ENCODE measurements around the gene CENPO.

CENPO gene

DNA sequence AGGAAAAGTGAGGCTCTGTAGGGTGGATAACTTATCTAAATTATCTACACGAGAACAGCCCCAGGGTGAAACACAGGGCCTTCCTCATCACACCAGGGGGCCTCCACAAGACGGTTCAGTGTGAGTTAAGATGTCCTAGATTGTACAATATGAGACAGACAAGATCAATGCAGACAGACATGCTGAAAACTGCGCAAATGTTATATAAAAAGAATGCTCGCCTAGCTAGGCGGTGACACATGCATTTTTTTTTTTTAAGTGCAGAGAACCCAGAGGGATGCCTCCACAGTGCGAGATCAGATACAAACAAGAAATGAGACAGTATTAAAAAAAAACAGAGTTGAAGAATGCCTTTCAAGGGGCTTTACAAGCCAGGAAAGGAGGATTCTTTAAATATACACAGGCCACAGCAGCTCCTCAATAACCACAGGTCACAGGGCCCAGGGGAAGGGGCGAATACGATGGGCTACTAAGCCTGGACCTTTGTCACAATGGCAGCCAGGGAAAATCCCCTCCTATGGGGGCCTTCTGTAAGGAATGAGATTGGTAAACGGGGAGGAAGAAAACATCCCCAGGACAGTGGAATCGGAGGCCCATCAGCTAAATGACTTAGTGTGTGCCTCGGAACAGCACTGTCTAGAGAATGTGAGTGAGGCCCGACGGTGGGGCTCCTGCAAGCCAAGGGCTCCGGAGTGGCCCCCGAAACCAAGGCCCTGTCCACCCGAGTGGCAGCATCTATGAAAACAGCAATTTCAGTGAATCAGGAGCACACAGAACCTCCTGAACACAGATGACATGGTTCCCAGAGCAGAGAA, 77.9 kb downstream of the CENPO start:
- Histone ChIP-seq H4K20me1 (ENCODE audit: insufficient read depth, low read length) (no peaks in the 10 kb centered on the region), H3K27ac (ENCODE audit: low read length) (no peak overlapping the region), H3K9me3 (replicated peaks; ENCODE audit: insufficient read depth, low read length) (no peaks in the 10 kb centered on the region), H3K4me3 (ENCODE audit: low read length) (no peak overlapping the region), H3F3A (ENCODE audit: insufficient read depth, low read length) (peaks cover 12% of the 10 kb centered on the region), H3K27me3 (replicated peaks; ENCODE audit: insufficient read depth, low read length) (no peaks in the 10 kb centered on the region), H3K4me2 (ENCODE audit: low read depth, low read length) (no peak overlapping the region), H2AFZ (ENCODE audit: low read length) (no peak overlapping the region), H3K9me2 (replicated peaks; ENCODE audit: insufficient read depth, low read length) (no peaks in the 10 kb centered on the region), H3K4me1 (ENCODE audit: low read length) (no peaks in the 10 kb centered on the region), H3K79me2 (ENCODE audit: low read length) (peaks cover 71% of the 10 kb centered on the region), H3K36me3 (replicated peaks; ENCODE audit: insufficient read depth, low read length) (peaks cover 7% of the 10 kb centered on the region; the same call in 1 of the 2 replicates), H3K9ac (ENCODE audit: low read length) (no peak overlapping the region)
- TF ChIP-seq, protein P1, sequence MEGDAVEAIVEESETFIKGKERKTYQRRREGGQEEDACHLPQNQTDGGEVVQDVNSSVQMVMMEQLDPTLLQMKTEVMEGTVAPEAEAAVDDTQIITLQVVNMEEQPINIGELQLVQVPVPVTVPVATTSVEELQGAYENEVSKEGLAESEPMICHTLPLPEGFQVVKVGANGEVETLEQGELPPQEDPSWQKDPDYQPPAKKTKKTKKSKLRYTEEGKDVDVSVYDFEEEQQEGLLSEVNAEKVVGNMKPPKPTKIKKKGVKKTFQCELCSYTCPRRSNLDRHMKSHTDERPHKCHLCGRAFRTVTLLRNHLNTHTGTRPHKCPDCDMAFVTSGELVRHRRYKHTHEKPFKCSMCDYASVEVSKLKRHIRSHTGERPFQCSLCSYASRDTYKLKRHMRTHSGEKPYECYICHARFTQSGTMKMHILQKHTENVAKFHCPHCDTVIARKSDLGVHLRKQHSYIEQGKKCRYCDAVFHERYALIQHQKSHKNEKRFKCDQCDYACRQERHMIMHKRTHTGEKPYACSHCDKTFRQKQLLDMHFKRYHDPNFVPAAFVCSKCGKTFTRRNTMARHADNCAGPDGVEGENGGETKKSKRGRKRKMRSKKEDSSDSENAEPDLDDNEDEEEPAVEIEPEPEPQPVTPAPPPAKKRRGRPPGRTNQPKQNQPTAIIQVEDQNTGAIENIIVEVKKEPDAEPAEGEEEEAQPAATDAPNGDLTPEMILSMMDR (IDR thresholded peaks at IDR 0.05; ENCODE audit: low read length): no peak
- TF ChIP-seq EZH2 (optimal IDR thresholded peaks at IDR 0.05; ENCODE audit: low read depth, low read length) (no peak), EZH2phosphoT487 (IDR thresholded peaks at IDR 0.05; ENCODE audit: low read length) (no peak)
- DNase-seq: no peak

DNA sequence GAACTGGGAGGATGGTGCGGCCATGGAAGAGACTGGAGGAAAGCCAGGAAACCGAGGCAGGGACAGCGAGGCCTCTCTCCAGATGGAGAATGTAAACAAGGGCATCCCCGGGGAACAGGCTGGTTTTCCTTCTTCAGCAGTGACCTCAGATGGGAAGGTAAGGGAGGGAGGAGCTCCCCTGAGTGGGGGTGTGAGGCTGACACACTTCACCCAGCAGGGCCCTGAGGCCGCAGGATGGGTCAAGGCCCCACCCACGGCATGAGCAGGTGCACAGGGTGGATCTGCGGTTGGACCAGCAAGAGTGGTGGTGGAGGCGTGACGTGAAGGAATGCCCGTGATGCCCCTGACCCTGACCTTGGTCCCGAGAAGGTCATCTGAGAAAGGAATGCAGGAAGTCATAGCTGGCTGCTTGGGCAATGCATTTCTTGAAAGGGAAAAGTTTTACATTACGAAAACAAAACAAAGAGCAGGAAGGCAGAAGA, 78.7 kb downstream of the CENPO start:
- no peak overlapping the region for H3K4me2 ChIP-seq (ENCODE audit: low read depth, low read length)
- TF ChIP-seq EZH2phosphoT487 (IDR thresholded peaks at IDR 0.05; ENCODE audit: low read length) (no peak), EZH2 (optimal IDR thresholded peaks at IDR 0.05; ENCODE audit: low read depth, low read length) (no peak)
- TF ChIP-seq, protein P1 (IDR thresholded peaks at IDR 0.05; ENCODE audit: low read length): no peak
- H3K27me3 ChIP-seq (replicated peaks; ENCODE audit: insufficient read depth, low read length): no peaks in the 10 kb centered on the region
- H3F3A ChIP-seq (ENCODE audit: insufficient read depth, low read length): peaks cover 11% of the 10 kb centered on the region
- no peaks in the 10 kb centered on the region for H3K4me1 ChIP-seq (ENCODE audit: low read length)
- no peak overlapping the region for H3K27ac ChIP-seq (ENCODE audit: low read length)
- peaks cover 71% of the 10 kb centered on the region for H3K79me2 ChIP-seq (ENCODE audit: low read length)
- DNase-seq: no peak
- H3K36me3 ChIP-seq (replicated peaks; ENCODE audit: insufficient read depth, low read length): peaks cover 3% of the 10 kb centered on the region; the same call in 1 of the 2 replicates
- H2AFZ ChIP-seq (ENCODE audit: low read length): no peak overlapping the region
- no peaks in the 10 kb centered on the region for H3K9me3 ChIP-seq (replicated peaks; ENCODE audit: insufficient read depth, low read length)
- no peak overlapping the region for H3K9ac ChIP-seq (ENCODE audit: low read length)
- H4K20me1 ChIP-seq (ENCODE audit: insufficient read depth, low read length): no peaks in the 10 kb centered on the region
- no peak overlapping the region for H3K4me3 ChIP-seq (ENCODE audit: low read length)
- no peaks in the 10 kb centered on the region for H3K9me2 ChIP-seq (replicated peaks; ENCODE audit: insufficient read depth, low read length)
